GM10847 (cell line): ENCODE data around the gene CMSS1.

Experiments used
- POLR2A ChIP-seq: IDR thresholded peaks from 2 replicates; pipeline ENCODE4 v1.6.1; 2011; ENCODE audit not compliant: insufficient read length; ENCODE audit errors: extremely low read depth

The CMSS1 gene

GRCh38 chr3:99940350-99940749, 122.7 kb downstream of the CMSS1 start:
- no peak for TF ChIP-seq POLR2A

GRCh38 chr3:99941211-99941610, 123.5 kb downstream of the CMSS1 start:
- TF ChIP-seq POLR2A: no peak

- TF ChIP-seq POLR2A: no peak
These were observed 126.5 kb downstream of the CMSS1 start for GRCh38 chr3:99943931-99944761.

GRCh38 chr3:99945328-99945995, 127.8 kb downstream of the CMSS1 start:
- no peak for TF ChIP-seq POLR2A

GRCh38 chr3:99947356-99947755, 129.7 kb downstream of the CMSS1 start:
- no peak for TF ChIP-seq POLR2A

- TF ChIP-seq POLR2A: no peak
These were observed 130.9 kb downstream of the CMSS1 start for GRCh38 chr3:99948467-99949089.

GRCh38 chr3:99949956-99950670, 132.5 kb downstream of the CMSS1 start:
- no peak for TF ChIP-seq POLR2A

GRCh38 chr3:99950921-99951320, 133.3 kb downstream of the CMSS1 start:
- no peak for TF ChIP-seq POLR2A

- TF ChIP-seq POLR2A: no peak
These were observed 134.0 kb downstream of the CMSS1 start for GRCh38 chr3:99951701-99952100.

- TF ChIP-seq POLR2A: no peak
These were observed 134.6 kb downstream of the CMSS1 start for GRCh38 chr3:99952306-99952705.

GRCh38 chr3:99953596-99953995, 135.9 kb downstream of the CMSS1 start:
- TF ChIP-seq POLR2A: no peak

- no peak for TF ChIP-seq POLR2A
These were observed 137.4 kb downstream of the CMSS1 start for GRCh38 chr3:99954914-99955644.

- no peak for TF ChIP-seq POLR2A
These were observed 138.3 kb downstream of the CMSS1 start for GRCh38 chr3:99955773-99956562.

GRCh38 chr3:99957151-99957796, 139.6 kb downstream of the CMSS1 start:
- no peak for TF ChIP-seq POLR2A
